Right cardiac atrium (tissue), 5 donors: ENCODE results near the gene SLC27A2. TPM values are rescaled to one million over a fixed set of nuclear protein-coding genes. Genes with fewer than 3 reads are reported as not detected.
"Not testable (repeated sequence)": the region's sequence is repeated elsewhere in the genome, so short reads cannot be mapped to it uniquely, and the experiment has no call there.

Source experiments
- ATAC-seq, 2 donors: fragments of 200-7000 bp; cut with Tn5 transposase; one replicate each; pipeline versions ENCODE4 v1.8.0 to v1.9.1; 2020; ENCODE audit warnings: moderate library complexity in 2 of 2, mild to moderate bottlenecking in 1 of 2
- DNase-seq, 3 donors: peaks; one replicate each; pipeline ENCODE4 v3.0.0-alpha.2; 2020
- H3K27ac ChIP-seq: one replicate; pipeline ENCODE4 v1.5.1; 2013; ENCODE audit warnings: mild to moderate bottlenecking, low read length, control low read depth, moderate library complexity
- H3K27me3 ChIP-seq: one replicate; pipeline ENCODE4 v1.6.1; 2013; ENCODE audit not compliant: control insufficient read depth, insufficient read depth
- H3K4me1 ChIP-seq: one replicate; pipeline ENCODE4 v1.6.1; 2013; ENCODE audit warnings: low read length; ENCODE audit not compliant: control insufficient read depth, insufficient read depth
- H3K4me3 ChIP-seq: one replicate; pipeline ENCODE4 v1.5.1; 2013; ENCODE audit warnings: low read length, control low read depth
- H3K9me3 ChIP-seq: one replicate; pipeline ENCODE4 v1.6.1; 2013; ENCODE audit warnings: low read length; ENCODE audit not compliant: control insufficient read depth
- WGBS: extraction: QIAGEN DNeasy Blood & Tissue Kit; methylation state at CpG from one replicate; pipeline ENCODE4 v1.1.7; 2013; 5-methylcytosine and 5-hydroxymethylcytosine counted together
- intact Hi-C, 4 donors: fragments of 100-400 bp; cut with DNase I; formaldehyde crosslinking; loops; one replicate each; pipeline versions ENCODE4 v1.11.0 to v1.14.0; 2022 to 2023
- polyA plus RNA-seq: library from polyadenylated mRNA; stranded (reverse); fragments of 200-250 nt; gene quantifications from one replicate; pipeline ENCODE4 v1.2.3, GENCODE V29; 2013
- total RNA-seq, 4 donors: library from RNA; stranded (reverse); fragmentation: NEBNext Ultra II Directional; extraction: Animal tissue kit (Norgen Biotek cat#: 25700); gene quantifications; one replicate each; pipeline ENCODE4 v1.2.1, GENCODE V29; 2021
- donor health status: healthy with polysubstance abuse.
- donor health status: DM: no; HTN: yes; CAD: no.
- donor health status: DM: no; HTN: no; CAD: no.
- donor health status: DM: no; HTN: yes; CAD: no; lungs with severe emphysema.
- donor health status: DM: yes; HTN: yes; CAD: no.

Gene SLC27A2
- total and polyA plus RNA-seq, 5 donors: 0.11 to 0.14 TPM; not detected in 3

DNA sequence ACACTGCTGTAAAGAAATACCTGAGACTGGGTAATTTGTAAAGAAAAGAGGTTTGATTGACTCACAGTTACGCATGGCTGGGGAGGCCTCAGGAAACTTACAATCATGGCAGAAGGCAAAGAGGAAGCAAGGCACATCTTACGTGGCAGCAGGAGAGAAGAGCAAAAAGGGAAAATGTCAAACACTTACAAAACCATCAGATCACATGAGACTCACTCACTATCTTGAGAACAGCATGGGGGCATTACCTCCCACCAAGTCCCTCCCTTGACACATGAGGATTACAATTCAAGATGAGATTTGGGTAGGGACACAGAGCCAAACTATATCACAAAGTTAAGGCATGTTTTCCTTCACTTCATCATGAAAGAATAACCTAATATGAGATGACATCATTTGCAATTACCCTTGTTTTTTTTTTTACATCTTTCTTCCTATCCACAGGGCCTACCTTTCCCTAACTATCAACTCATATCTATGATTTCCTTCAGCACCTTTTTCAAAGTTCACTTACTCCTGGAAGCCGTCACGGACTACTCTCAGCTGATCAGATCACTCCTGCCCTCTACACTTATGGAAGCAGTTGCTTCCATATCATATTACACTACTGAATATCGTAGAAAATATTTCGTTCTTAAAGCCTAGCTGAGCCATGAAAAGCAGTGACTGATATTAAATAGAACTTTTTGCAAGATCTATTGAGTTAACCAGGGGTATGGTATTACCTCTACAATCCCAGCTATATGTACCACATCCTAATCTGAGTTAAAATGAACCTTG is 37.5 kb upstream of the SLC27A2 start:
- no peak for DNase-seq
- Histone ChIP-seq H3K4me1 (no peaks in the 10 kb centered on the region), H3K9me3 (no peaks in the 10 kb centered on the region), H3K27me3 (no peaks in the 10 kb centered on the region), H3K4me3 (no peak overlapping the region), H3K27ac (no peak overlapping the region)
- intact Hi-C loops: loop anchor here in 3 of 4 donors (5.0 to 10.0 kb wide), 3 partner anchors 910 to 1282 kb away; no protein-coding TSS in a partner anchor
- 67% methylated on average over 6 of the region's 6 CpGs for WGBS
- no peak for ATAC-seq

DNA sequence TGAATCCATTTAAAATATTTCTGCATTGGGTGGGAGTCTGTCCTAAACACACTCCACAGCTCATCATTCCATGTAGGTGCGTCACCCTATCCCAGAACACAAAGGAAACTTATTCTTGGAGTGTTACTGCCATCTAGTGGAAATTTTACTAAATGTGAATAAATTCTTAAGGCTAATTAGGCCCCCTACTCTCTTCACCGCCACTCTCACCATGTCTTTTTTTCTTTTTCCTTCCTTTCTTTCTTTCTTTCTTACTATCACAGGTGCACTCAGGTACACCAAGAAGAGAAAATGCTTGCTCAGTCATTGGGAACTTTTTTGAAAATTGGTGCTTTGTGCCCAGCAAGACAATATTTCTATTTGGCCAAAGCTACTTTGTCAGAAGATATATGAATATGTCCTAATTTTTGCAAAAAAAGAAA is 36.5 kb upstream of the SLC27A2 start:
- H3K9me3 ChIP-seq: no peaks in the 10 kb centered on the region
- ATAC-seq (peak; percentile 85 to 90), DNase-seq (no peak)
- intact Hi-C loops: loop anchor here in 3 of 4 donors (5.0 to 10.0 kb wide), 3 partner anchors 911 to 1283 kb away; no protein-coding TSS in a partner anchor
- H3K4me1 ChIP-seq: no peaks in the 10 kb centered on the region
- no peak overlapping the region for H3K27ac ChIP-seq
- H3K4me3 ChIP-seq: no peak overlapping the region
- WGBS: 3% methylated on average over 2 of the region's 2 CpGs
- H3K27me3 ChIP-seq: no peaks in the 10 kb centered on the region

DNA sequence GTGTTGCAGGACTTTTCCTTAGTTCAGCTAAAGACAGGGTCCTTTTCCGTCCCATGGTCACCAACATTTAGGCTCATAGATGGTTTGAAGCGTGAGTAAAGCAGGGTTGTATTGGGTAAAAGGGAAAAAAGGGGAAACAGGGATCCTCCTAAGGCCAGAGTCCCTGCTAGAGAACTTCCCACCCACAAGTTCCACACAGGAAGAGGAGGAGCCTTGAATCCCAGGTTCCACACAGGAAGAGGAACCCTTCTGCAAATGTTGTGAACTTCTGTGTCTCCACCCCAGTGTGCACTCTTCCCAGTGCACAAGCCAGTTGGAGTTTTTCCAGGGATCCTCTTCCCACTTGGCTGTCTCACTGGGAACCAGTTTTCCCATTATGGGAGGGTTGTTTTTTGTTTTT is 35.4 kb upstream of the SLC27A2 start:
- 84% methylated on average over 2 of the region's 2 CpGs for WGBS
- intact Hi-C loops: loop anchor here in 3 of 4 donors (5.0 to 10.0 kb wide), 3 partner anchors 912 to 1284 kb away; no protein-coding TSS in a partner anchor
- H3K4me1 ChIP-seq: no peaks in the 10 kb centered on the region
- H3K27ac ChIP-seq: no peak overlapping the region
- no peak overlapping the region for H3K4me3 ChIP-seq
- H3K27me3 ChIP-seq: no peaks in the 10 kb centered on the region
- no peaks in the 10 kb centered on the region for H3K9me3 ChIP-seq
- ATAC-seq (peak; percentile 40 to 59), DNase-seq (no peak)

DNA sequence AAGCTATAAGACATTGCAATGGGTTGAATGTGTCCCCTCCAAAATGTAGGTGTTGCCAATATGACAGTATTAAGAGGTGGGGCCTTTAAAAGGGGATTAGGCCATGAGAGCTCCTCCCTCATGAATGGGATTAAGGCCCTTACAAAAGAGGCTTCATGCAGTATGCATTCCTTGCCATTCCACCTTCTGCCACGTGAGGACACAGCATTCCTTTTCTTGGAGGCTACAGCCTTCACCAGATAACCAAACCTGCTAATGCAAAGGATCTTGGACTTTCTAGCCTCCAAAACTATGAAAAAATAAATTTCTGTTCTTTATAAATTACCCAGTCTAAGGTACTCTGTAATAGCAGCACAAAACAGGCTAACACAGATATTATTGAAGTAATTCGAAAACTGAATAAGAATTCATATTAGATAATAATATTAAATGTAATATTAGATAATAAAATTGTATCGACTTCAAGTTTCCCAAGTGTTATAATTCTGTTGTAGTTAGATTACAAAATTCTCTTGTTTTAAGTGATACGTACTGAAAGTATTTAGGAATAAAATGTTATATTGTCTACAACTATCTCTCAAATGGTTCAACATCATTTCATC is 33.5 kb upstream of the SLC27A2 start:
- intact Hi-C loops: loop anchor here in 3 of 4 donors (5.0 to 10.0 kb wide), 3 partner anchors 914 to 1286 kb away; no protein-coding TSS in a partner anchor
- H3K4me3 ChIP-seq: no peak overlapping the region
- H3K27me3 ChIP-seq: no peaks in the 10 kb centered on the region
- WGBS: 78% methylated on average over 4 of the region's 4 CpGs
- ATAC-seq (no peak), DNase-seq (no peak)
- no peaks in the 10 kb centered on the region for H3K9me3 ChIP-seq
- H3K4me1 ChIP-seq: no peaks in the 10 kb centered on the region
- H3K27ac ChIP-seq: no peak overlapping the region

DNA sequence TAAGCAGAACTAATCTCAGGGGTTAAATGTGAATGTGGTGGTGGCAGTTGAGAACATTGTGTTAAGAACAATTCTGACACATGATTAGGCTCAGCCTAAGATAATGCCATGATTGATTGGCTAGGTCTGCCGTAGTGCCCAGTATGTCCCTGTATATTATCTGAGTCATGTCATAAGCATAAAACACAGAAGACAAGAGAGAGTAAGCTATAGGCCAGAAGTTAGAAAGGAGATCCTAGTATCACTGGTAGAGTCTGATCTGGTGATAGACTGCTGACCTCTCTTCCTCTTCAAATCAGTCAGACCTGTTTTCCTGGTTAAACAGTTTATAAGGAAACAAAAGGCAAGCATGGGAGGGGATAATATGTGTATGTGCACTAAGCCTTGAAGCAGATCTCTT is 32.9 kb upstream of the SLC27A2 start:
- intact Hi-C loops: loop anchor here in 3 of 4 donors (5.0 to 10.0 kb wide), 3 partner anchors 914 to 1287 kb away; no protein-coding TSS in a partner anchor
- no peak for ATAC-seq
- no peak for DNase-seq
- H3K27me3 ChIP-seq: no peaks in the 10 kb centered on the region
- no peak overlapping the region for H3K4me3 ChIP-seq
- no peak overlapping the region for H3K27ac ChIP-seq
- 22% methylated on average over 1 of the region's 1 CpG for WGBS
- no peaks in the 10 kb centered on the region for H3K4me1 ChIP-seq
- no peaks in the 10 kb centered on the region for H3K9me3 ChIP-seq

DNA sequence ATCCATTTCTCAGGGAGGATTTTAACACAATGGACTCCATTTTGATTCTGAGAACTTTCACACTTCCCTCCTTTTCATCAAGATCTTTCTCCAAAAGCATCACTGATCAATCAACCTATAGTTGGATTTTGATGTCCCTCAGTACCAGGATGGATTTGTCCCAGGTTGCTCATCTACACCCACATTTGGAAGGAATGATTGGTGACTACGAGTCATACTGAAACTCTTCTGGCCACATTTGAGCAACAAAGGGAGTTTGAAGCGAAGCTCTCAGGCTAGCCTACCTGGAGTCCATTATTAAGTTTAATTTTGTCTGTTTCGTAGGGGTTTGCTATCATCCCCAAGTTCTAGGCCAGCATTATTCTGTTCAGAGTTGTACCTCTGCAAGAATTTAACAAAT is 31.6 kb upstream of the SLC27A2 start:
- no peak overlapping the region for H3K4me3 ChIP-seq
- DNase-seq: no peak
- no peak overlapping the region for H3K27ac ChIP-seq
- no peaks in the 10 kb centered on the region for H3K9me3 ChIP-seq
- H3K4me1 ChIP-seq: no peaks in the 10 kb centered on the region
- no peaks in the 10 kb centered on the region for H3K27me3 ChIP-seq
- intact Hi-C loops: no loop called here
- no peak for ATAC-seq
- WGBS: 94% methylated on average over 3 of the region's 3 CpGs

DNA sequence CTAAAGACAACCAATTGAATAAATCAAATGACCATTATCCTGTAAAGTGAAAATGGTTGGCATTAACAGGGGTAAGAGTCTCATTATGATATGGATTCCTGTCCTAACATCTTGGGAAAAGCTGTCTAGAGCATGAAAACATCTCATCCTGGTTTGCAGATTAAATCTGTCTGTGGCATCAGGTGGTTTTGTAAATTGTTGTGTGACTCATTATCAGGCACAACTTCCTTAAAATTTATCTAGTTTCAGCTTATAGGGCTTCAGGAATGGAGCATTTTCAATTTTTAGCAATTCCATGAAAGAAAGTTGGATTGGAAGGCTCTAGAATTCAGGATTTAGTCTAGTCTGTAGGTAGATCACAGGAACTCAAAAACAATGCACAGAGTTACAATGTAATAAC is 31.1 kb upstream of the SLC27A2 start:
- H3K4me3 ChIP-seq: no peak overlapping the region
- H3K27ac ChIP-seq: no peak overlapping the region
- no peaks in the 10 kb centered on the region for H3K4me1 ChIP-seq
- no peak for DNase-seq
- intact Hi-C loops: no loop called here
- no peaks in the 10 kb centered on the region for H3K9me3 ChIP-seq
- ATAC-seq: no peak
- H3K27me3 ChIP-seq: no peaks in the 10 kb centered on the region

DNA sequence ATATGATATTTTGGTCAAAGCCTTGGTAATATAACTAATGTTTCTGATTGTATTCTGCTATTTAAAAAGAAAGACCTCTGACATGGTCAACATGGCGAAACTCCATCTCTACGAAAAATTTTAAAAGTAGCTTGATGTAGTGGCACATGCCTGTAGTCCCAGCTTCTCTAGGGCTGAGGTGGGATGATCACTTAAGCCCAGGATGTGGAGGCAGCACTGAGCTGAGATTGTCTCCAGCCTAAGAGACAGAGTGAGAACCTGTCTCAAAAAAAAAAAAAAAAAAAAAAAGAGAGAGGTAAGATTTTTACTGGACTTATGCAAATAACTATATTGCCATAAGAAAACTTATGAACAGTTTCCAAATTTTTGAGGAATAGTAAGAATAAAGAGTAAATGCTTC is 30.5 kb upstream of the SLC27A2 start:
- intact Hi-C loops: no loop called here
- no peak overlapping the region for H3K4me3 ChIP-seq
- no peaks in the 10 kb centered on the region for H3K9me3 ChIP-seq
- H3K27me3 ChIP-seq: no peaks in the 10 kb centered on the region
- H3K27ac ChIP-seq: no peak overlapping the region
- no peaks in the 10 kb centered on the region for H3K4me1 ChIP-seq
- no peak for DNase-seq
- no peak for ATAC-seq
- 89% methylated on average over 2 of the region's 2 CpGs for WGBS

DNA sequence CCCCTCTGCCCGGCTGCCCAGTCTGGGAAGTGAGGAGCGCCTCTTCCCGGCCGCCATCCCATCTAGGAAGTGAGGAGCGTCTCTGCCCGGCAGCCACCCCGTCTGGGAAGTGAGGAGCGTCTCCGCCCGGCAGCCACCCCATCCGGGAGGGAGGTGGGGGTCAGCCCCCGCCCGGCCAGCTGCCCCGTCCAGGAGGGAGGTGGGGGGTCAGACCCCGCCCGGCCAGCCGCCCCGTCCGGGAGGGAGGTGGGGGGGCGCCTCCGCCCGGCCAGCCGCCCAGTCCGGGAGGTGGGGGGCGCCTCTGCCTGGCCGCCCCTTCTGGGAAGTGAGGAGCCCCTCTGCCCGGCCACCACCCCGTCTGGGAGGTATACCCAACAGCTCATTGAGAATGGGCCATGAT is 23.8 kb upstream of the SLC27A2 start:
- H3K4me1 ChIP-seq, H3K9me3 ChIP-seq, DNase-seq, intact Hi-C loops, H3K4me3 ChIP-seq, H3K27ac ChIP-seq, ATAC-seq, H3K27me3 ChIP-seq: not testable (repeated sequence)
- 96% methylated on average over 27 of the region's 28 CpGs for WGBS

DNA sequence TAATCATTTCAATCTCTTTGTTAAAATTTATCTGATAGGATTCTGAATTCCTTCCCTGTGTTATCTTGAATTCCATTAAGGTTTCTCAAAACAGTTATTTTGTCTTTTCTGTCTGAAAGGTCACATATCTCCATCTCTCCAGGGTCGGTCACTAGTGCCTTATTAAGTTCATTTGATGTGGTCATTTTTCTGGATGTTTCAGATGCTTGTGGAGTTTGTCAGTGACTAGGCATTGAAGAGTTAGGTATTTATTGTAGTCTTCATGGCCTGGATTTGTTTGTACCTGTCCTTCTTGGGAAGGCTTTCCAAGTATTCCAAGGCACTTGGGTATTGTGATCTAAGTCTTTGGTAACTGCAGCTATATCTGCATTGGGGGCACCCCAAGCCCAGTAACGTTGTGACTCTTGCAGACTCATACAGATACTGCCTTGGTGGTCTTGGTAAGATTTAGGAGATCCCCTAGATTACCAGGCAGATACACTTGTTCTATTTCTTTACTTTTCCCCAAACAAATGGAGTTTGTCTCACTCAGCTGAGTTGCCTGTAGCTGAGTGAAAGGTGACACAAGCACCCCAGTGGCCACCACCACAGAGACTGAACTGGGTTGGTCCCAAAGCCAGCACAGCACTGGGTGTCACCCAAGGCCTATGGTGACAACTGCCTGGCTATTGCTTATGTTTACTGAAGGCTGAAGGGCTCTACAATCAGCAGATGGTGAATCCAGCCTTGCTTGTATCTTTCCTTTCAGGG is 18.9 kb upstream of the SLC27A2 start:
- 66% methylated on average over 2 of the region's 2 CpGs for WGBS
- Histone ChIP-seq H3K27ac (no peak overlapping the region), H3K9me3 (no peaks in the 10 kb centered on the region), H3K27me3 (no peaks in the 10 kb centered on the region), H3K4me3 (no peak overlapping the region), H3K4me1 (no peaks in the 10 kb centered on the region)
- intact Hi-C loops: no loop called here
- DNase-seq (no peak), ATAC-seq (no peak)
